NCI-H345 treated with DMSO at 0.1 percent for 48 hours (cell line): ENCODE data around the gene ZNF562.

ENCODE experiments used
- DNase-seq: peaks from one replicate; lab custom pipeline; 2025; ENCODE audit not compliant: unreplicated experiment; lab: John Stamatoyannopoulos, UW

Gene ZNF562

DNA sequence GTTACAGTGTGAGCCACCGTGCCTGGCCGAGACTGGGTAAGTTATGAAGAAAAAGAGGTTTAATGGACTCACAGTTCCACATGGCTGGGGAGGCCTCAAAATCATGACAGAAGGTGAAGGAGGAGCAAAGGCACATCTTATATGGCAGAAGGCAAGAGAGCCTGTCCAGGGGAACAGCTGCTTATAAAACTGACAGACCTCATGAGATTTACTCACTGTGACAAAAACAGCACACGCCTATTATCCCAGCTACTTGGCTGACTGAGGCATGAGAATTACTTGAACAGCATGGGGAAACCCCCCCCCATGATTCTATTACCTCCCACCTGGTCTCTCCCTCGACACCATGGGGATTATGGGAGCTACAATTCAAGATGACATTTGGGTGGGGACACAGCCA is 30.4 kb downstream of the ZNF562 start:
- DNase-seq: no peak

GRCh38 chr19:9641810-9642209 is 33.1 kb downstream of the ZNF562 start:
- no peak for DNase-seq

GRCh38 chr19:9640956-9641355 is 33.9 kb downstream of the ZNF562 start:
- no peak for DNase-seq

DNA sequence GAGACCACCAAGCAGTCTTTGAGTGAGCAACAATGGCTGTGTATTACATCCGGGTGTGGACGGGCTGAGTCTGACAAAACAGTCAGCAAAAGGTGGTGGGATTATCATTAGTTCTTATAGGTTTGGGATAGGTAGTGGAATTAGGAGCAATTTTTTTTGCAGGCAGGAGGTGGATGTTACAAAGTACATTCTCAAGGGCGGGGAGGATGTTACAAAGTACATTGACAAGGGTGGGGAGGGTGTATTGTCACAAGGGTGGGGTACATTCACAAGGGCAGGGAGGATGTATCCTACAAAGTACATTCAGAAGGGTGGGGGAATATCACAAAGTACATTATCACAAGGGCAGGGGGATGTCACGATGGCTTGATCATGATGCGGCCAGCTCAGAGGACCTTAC is 38.9 kb downstream of the ZNF562 start:
- DNase-seq: no peak

- no peak for DNase-seq
Measured at GRCh38 chr19:9627856-9628255, 47.0 kb downstream of the ZNF562 start.

DNA sequence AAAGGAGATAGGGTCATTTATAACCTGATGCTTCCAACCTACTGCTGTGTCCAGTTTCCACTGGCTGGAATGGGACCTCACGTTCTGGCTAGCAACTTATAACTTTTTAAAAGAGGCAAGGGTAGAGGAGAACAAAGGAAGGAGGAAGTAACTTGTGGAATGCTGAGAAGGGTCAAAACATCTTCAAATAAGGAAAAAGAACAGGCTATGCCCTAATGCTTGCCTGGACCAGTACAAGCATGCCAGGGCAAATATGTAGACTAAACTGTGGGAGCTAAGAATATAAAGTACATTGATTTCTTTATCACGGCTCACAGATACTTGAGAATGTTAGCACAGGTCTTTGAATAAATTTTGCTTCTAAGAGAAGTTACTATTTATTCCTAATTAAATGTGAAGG is 52.4 kb downstream of the ZNF562 start:
- DNase-seq: no peak

GRCh38 chr19:9621156-9622037 is 53.5 kb downstream of the ZNF562 start, which contains the start of gene ZNF561:
TSS of gene ZNF561 (minus strand) at chr19:9621232. CDS start at chr19:9619456, 1,776 bp downstream.
- DNase-seq: peak; percentile 81

- DNase-seq: no peak
Measured at GRCh38 chr19:9620842-9621155, 54.1 kb downstream of the ZNF562 start.

DNA sequence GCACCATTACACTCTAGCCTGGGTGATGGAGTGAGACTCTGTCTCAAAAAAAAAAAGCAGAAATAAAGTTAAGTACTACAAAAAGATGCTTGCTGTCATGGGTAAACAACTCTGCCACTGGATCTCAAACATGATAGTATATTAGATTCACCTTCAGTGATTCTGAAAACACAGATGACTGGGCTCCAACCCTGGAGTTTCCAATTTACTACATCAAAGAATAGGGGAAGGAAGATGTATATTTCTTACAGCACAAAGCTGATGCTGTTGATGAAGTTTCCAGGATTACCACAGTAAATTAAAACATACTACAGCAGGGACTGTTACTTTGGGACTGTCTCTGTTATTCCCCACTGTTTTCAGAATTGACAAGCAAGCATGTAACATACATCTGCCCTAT is 59.1 kb downstream of the ZNF562 start:
- DNase-seq: no peak

- DNase-seq: no peak
Measured at GRCh38 chr19:9610484-9611113, 64.3 kb downstream of the ZNF562 start.

DNA sequence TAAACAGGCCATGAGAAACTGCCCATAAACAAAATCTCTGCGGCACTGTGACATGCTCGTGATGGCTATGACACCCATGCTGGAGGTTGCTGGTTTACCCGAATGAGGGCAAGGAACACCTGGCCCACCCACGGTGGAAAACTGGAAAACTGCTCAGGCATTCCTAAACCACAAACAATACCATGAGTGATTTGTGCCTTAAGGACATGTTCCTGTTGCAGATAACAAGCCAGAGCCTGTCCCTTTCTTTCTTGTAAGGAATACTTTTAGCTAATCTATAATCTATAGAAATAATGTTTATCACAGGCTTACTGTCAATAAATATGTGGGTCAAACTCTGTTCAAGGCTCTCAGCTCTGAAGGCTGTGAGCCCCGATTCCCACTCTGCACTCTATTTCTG is 66.0 kb downstream of the ZNF562 start:
- DNase-seq: no peak

DNA sequence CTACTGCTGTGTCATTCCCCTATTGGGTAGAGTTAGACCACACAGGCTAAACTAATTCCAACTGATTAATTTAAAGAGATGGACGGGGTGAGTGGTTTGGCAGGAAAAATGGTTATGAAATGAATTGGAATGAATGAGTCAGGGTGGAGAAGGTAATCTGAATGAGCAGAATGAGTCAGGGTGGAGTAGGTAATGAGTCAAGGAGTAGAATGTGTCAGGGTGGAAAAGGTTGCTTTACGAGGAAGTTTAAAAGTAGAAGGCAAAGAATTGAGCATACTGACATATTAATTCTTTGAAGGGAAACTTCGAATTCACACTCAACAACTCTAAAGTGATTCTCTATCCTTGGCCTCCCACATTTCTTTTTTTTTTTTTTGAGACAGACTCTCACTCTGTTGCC is 77.9 kb downstream of the ZNF562 start:
- DNase-seq: no peak
